HepG2 (cell line): ENCODE measurements around the gene CCDC66. TPM values are rescaled to one million over a fixed set of nuclear protein-coding genes. Genes with fewer than 3 reads are reported as not detected.

Source experiments
- ATAC-seq: fragments of 200-7000 bp; cut with Tn5 transposase; 3 replicates; pipeline ENCODE4 v1.9.1; 2020; ENCODE audit warnings: mild to moderate bottlenecking, moderate library complexity
- BruUV-seq: library from RNA; stranded (reverse); fragments of 400-500 nt; replicated peaks from 2 replicates; lab custom pipeline; 2021; lab: Mats Ljungman, UMichigan
- CTCF ChIA-PET: fragments of 300-600 bp; formaldehyde crosslinking; extraction: SDS; loops from one replicate; lab custom pipeline; 2021; ENCODE audit warnings: low total read pairs, inconsistent platforms, low intra/inter-chr PET ratio; lab: Yijun Ruan, JAX
- POLR2A ChIA-PET: fragments of 350-600 bp; sonication (Branson Sonifier 250); formaldehyde crosslinking; loops from one replicate; lab custom pipeline; 2020; ENCODE audit warnings: antibody characterized with exemption, inconsistent platforms; lab: Yijun Ruan, JAX
- DNase-seq: peaks from one replicate; pipeline ENCODE4 v3.0.0-alpha.2; 2015; ENCODE audit warnings: low spot score
- FAIRE-seq: peaks from 3 replicates; lab custom pipeline; 2011; peaks lifted over from hg19 to GRCh38; lab: Jason Lieb, UNC
- H2AFZ ChIP-seq: one replicate; pipeline ENCODE4 v1.6.1; 2011; ENCODE audit warnings: low read length, inconsistent platforms
- H3K27ac ChIP-seq: fragments of 300-600 bp; 3 replicates; pipeline ENCODE4 v1.8.0; 2011; ENCODE audit warnings: mixed run types, mild to moderate bottlenecking, mixed read lengths, low read length, inconsistent platforms; ENCODE audit not compliant: insufficient read depth; ENCODE audit errors: extremely low read length
- H3K27me3 ChIP-seq, 2 experiments: fragments of 200-600 bp in 1 of 2; 2 replicates in 1 of 2; 3 replicates in 1 of 2; pipeline versions ENCODE4 v1.6.0 to v1.8.0; 2011; ENCODE audit warnings: low read length in 2 of 2, mild to moderate bottlenecking in 2 of 2, moderate library complexity in 2 of 2, inconsistent platforms in 1 of 2; ENCODE audit not compliant: insufficient read depth in 2 of 2, control insufficient read depth in 1 of 2
- H3K36me3 ChIP-seq, 2 experiments: fragments of 200-600 bp in 1 of 2; replicated peaks in 1 of 2; 2 replicates in 1 of 2; 3 replicates in 1 of 2; pipeline versions ENCODE4 v1.5.1 to v1.8.0; 2011; ENCODE audit warnings: low read length in 2 of 2, inconsistent platforms in 1 of 2; ENCODE audit not compliant: insufficient read depth in 2 of 2, control insufficient read depth in 1 of 2
- H3K4me1 ChIP-seq: 2 replicates; pipeline ENCODE4 v1.5.1; 2012; ENCODE audit warnings: low read length, inconsistent platforms; ENCODE audit not compliant: insufficient read depth
- H3K4me2 ChIP-seq: 2 replicates; pipeline ENCODE4 v1.6.0; 2011; ENCODE audit warnings: low read depth, low read length, inconsistent platforms
- H3K4me3 ChIP-seq, 3 experiments: fragments of 200-600 bp in 1 of 3; sonication (generic), shearing (Covaris generic) in 1 of 3; replicated peaks in 1 of 3; 2 replicates each; pipeline ENCODE4 v1.5.1; 2011 to 2016; ENCODE audit warnings: low read length in 3 of 3, inconsistent platforms in 2 of 3, low read depth in 2 of 3, mild to moderate bottlenecking in 2 of 3, control low read depth in 1 of 3, mixed read lengths in 1 of 3; ENCODE audit not compliant: insufficient read depth in 1 of 3
- H3K79me2 ChIP-seq: one replicate; pipeline ENCODE4 v1.6.1; 2011; ENCODE audit warnings: low read length, inconsistent platforms; ENCODE audit not compliant: insufficient read depth
- H3K9ac ChIP-seq: 2 replicates; pipeline ENCODE4 v1.6.0; 2011; ENCODE audit warnings: mild to moderate bottlenecking, low read depth, low read length, inconsistent platforms; ENCODE audit not compliant: insufficient read depth
- H3K9me3 ChIP-seq: 2 replicates; pipeline ENCODE4 v1.5.1; 2012; ENCODE audit warnings: mild to moderate bottlenecking, low read length
- H4K20me1 ChIP-seq: 2 replicates; pipeline ENCODE4 v1.6.0; 2011; ENCODE audit warnings: inconsistent platforms, mild to moderate bottlenecking, low read length, moderate library complexity; ENCODE audit not compliant: insufficient read depth
- HES4 ChIP-seq: sonication (generic); formaldehyde crosslinking; IDR thresholded peaks from 2 replicates; pipeline ENCODE4 v1.9.0; 2021; ENCODE audit warnings: mild to moderate bottlenecking, missing genetic modification reagents, borderline replicate concordance
- MTF1 ChIP-seq: sonication (generic); formaldehyde crosslinking; IDR thresholded peaks from 2 replicates; pipeline ENCODE4 v1.5.0; 2020; ENCODE audit warnings: missing genetic modification reagents
- MZF1 ChIP-seq: sonication (generic); formaldehyde crosslinking; IDR thresholded peaks from 2 replicates; pipeline ENCODE4 v1.8.1; 2023; ENCODE audit warnings: mild to moderate bottlenecking, missing genetic modification reagents, borderline replicate concordance
- NR2C2 ChIP-seq: sonication (generic); formaldehyde crosslinking; IDR thresholded peaks from 2 replicates; pipeline ENCODE4 v1.4.0; 2020; ENCODE audit warnings: missing genetic modification reagents, mild to moderate bottlenecking, moderate library complexity, borderline replicate concordance
- POLR2AphosphoS5 ChIP-seq: IDR thresholded peaks from 2 replicates; pipeline ENCODE4 v1.6.1; 2012; ENCODE audit warnings: low read depth, low read length
- SMAD1 ChIP-seq: sonication (generic); formaldehyde crosslinking; IDR thresholded peaks from 2 replicates; pipeline ENCODE4 v1.4.0; 2020; ENCODE audit warnings: missing genetic modification reagents, low read depth, mild to moderate bottlenecking, borderline replicate concordance
- SMC3 ChIP-seq: IDR thresholded peaks from 2 replicates; pipeline ENCODE4 v1.6.1; 2011; ENCODE audit warnings: low read length, improper control_type of control experiment
- TMF1 ChIP-seq: sonication (generic); formaldehyde crosslinking; IDR thresholded peaks from 2 replicates; pipeline ENCODE4 v1.8.1; 2022; ENCODE audit warnings: low read depth, missing genetic modification reagents
- ZNF569 ChIP-seq: sonication (generic); formaldehyde crosslinking; IDR thresholded peaks from 2 replicates; pipeline ENCODE4 v1.5.0; 2020; ENCODE audit warnings: mild to moderate bottlenecking, missing genetic modification reagents, moderate library complexity, borderline replicate concordance
- ZSCAN21 ChIP-seq: sonication (generic); formaldehyde crosslinking; IDR thresholded peaks from 2 replicates; pipeline ENCODE4 v1.8.0; 2022; ENCODE audit warnings: mild to moderate bottlenecking, missing genetic modification reagents, moderate library complexity, borderline replicate concordance
- WGBS: methylation state at CpG from one replicate; pipeline ENCODE4 v1.1.6; 2017; ENCODE audit warnings: low lambda C conversion rate; 5-methylcytosine and 5-hydroxymethylcytosine counted together
- in situ Hi-C: cut with HindIII; loops from 2 replicates; pipeline ENCODE4 v1.10.0; 2017; ENCODE audit warnings: low pct_unique_long_range_greater_than_20kb; ENCODE audit not compliant: extremely low pct_ligation_motif_present
- intact Hi-C: fragments of 100-400 bp; cut with micrococcal nuclease; formaldehyde crosslinking; loops from one replicate; pipeline ENCODE4 v1.10.0; 2022; ENCODE audit not compliant: unreplicated experiment
- polyA plus RNA-seq, 8 experiments: library from polyadenylated mRNA; depleted of rRNA in 3 of 8; stranded (reverse) in 7 of 8; unstranded in 1 of 8; fragments of >200 nt; fragmentation: Illumina TruSeq in 4 of 8; extraction: Trizol in 4 of 8; gene quantifications; 2 replicates each; pipeline versions ENCODE4 v1.2.1 to v1.2.3, GENCODE V29; 2011 to 2016; ENCODE audit warnings: low read depth in 4 of 8, missing spikeins in 1 of 8, mixed read lengths in 1 of 8; ENCODE audit not compliant: insufficient read depth in 1 of 8
- total RNA-seq, 5 experiments: library from RNA; depleted of rRNA; stranded (reverse); fragments of >200 nt; fragmentation: Illumina TruSeq; extraction: Trizol; gene quantifications; 2 replicates each; pipeline ENCODE4 v1.2.3, GENCODE V29; 2016; ENCODE audit warnings: low read depth in 1 of 5
- TF ChIP-seq, protein P1 (sequence below): sonication (generic); formaldehyde crosslinking; IDR thresholded peaks from 2 replicates; pipeline ENCODE4 v1.4.0; 2020; ENCODE audit warnings: mild to moderate bottlenecking, missing genetic modification reagents
- TF ChIP-seq, protein P2 (sequence below): IDR thresholded peaks from 2 replicates; pipeline ENCODE4 v1.6.1; 2016; ENCODE audit warnings: low read depth, missing genetic modification reagents, missing compliant biosample characterization
- TF ChIP-seq, protein P3 (sequence below): sonication (generic); formaldehyde crosslinking; IDR thresholded peaks from 2 replicates; pipeline ENCODE4 v1.8.1; 2023; ENCODE audit warnings: mild to moderate bottlenecking, missing genetic modification reagents, borderline replicate concordance

Gene CCDC66
- total and polyA plus RNA-seq, 2 of the 13 experiments (the other 11 are each of a cell fraction or from before 2014, with no cell fraction given): 8.4 to 19.9 TPM

DNA sequence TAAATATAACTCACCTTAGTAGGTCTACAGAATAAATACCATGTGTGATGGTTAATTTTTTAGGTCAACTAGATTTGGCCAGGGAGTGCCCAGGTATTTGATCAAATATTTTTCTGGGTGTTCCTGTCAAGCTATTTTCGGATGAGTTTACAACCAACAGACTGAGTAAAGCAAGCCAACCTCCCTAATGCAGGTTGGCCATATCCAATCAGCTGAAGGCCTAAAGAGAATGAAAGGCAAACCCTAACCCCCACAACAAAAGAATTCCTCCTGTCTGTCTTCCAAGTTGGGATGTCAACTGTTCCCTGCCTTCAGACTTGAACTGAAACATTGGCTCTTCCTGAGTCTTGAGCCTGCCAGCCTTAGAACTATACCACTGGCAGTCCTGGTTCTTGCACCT, 97.5 kb downstream of the CCDC66 start:
- Histone ChIP-seq H3K27ac (no peak overlapping the region), H3K4me2 (no peak overlapping the region)
- TF ChIP-seq HES4 (CRISPR knock-in tag) (no peak), MTF1 (CRISPR knock-in tag) (no peak), ZSCAN21 (CRISPR knock-in tag) (no peak), SMC3 (no peak), POLR2AphosphoS5 (no peak), ZNF569 (no peak), NR2C2 (CRISPR knock-in tag) (no peak), SMAD1 (CRISPR knock-in tag) (no peak), MZF1 (CRISPR knock-in tag) (no peak), TMF1 (no peak)
- TF ChIP-seq, protein P1, sequence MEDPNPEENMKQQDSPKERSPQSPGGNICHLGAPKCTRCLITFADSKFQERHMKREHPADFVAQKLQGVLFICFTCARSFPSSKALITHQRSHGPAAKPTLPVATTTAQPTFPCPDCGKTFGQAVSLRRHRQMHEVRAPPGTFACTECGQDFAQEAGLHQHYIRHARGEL (CRISPR knock-in tag): no peak
- TF ChIP-seq, protein P2, sequence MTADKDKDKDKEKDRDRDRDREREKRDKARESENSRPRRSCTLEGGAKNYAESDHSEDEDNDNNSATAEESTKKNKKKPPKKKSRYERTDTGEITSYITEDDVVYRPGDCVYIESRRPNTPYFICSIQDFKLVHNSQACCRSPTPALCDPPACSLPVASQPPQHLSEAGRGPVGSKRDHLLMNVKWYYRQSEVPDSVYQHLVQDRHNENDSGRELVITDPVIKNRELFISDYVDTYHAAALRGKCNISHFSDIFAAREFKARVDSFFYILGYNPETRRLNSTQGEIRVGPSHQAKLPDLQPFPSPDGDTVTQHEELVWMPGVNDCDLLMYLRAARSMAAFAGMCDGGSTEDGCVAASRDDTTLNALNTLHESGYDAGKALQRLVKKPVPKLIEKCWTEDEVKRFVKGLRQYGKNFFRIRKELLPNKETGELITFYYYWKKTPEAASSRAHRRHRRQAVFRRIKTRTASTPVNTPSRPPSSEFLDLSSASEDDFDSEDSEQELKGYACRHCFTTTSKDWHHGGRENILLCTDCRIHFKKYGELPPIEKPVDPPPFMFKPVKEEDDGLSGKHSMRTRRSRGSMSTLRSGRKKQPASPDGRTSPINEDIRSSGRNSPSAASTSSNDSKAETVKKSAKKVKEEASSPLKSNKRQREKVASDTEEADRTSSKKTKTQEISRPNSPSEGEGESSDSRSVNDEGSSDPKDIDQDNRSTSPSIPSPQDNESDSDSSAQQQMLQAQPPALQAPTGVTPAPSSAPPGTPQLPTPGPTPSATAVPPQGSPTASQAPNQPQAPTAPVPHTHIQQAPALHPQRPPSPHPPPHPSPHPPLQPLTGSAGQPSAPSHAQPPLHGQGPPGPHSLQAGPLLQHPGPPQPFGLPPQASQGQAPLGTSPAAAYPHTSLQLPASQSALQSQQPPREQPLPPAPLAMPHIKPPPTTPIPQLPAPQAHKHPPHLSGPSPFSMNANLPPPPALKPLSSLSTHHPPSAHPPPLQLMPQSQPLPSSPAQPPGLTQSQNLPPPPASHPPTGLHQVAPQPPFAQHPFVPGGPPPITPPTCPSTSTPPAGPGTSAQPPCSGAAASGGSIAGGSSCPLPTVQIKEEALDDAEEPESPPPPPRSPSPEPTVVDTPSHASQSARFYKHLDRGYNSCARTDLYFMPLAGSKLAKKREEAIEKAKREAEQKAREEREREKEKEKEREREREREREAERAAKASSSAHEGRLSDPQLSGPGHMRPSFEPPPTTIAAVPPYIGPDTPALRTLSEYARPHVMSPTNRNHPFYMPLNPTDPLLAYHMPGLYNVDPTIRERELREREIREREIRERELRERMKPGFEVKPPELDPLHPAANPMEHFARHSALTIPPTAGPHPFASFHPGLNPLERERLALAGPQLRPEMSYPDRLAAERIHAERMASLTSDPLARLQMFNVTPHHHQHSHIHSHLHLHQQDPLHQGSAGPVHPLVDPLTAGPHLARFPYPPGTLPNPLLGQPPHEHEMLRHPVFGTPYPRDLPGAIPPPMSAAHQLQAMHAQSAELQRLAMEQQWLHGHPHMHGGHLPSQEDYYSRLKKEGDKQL (CRISPR knock-in tag): no peak
- TF ChIP-seq, protein P3, sequence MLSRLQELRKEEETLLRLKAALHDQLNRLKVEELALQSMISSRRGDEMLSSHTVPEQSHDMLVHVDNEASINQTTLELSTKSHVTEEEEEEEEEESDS: no peak
- TF ChIP-seq, all 625 proteins: peak for 0
- peaks cover 17 to 51% of the 10 kb centered on the region in 2 experiments for H3K36me3 ChIP-seq
- H3K27me3 ChIP-seq: no peaks in the 10 kb centered on the region
- WGBS: 100% methylated on average over 1 of the region's 1 CpG
- in situ Hi-C loops: no loop called here
- H3K9me3 ChIP-seq: no peaks in the 10 kb centered on the region
- ChIA-PET POLR2A (no interaction called here), CTCF (no interaction called here)
- DNase-seq: no peak
- no peak for FAIRE-seq
- H3K79me2 ChIP-seq: no peaks in the 10 kb centered on the region
- no peak overlapping the region for H3K9ac ChIP-seq
- no peak overlapping the region for H3K4me3 ChIP-seq
- H3K4me1 ChIP-seq: no peaks in the 10 kb centered on the region
- no peak overlapping the region for H2AFZ ChIP-seq
- no peaks in the 10 kb centered on the region for H4K20me1 ChIP-seq
- intact Hi-C loops: no loop called here
- no TSS peak for BruUV-seq
- ATAC-seq: no peak
